CD4-positive, alpha-beta T cell treated with Interleukin-6 for 4 hours (primary cell): Measurements from ENCODE around the gene SDK2.

ENCODE experiments used
- DNase-seq: peaks from one replicate; pipeline ENCODE4 v3.0.0-alpha.2; 2020; ENCODE audit warnings: mixed read lengths

SDK2 gene

DNA sequence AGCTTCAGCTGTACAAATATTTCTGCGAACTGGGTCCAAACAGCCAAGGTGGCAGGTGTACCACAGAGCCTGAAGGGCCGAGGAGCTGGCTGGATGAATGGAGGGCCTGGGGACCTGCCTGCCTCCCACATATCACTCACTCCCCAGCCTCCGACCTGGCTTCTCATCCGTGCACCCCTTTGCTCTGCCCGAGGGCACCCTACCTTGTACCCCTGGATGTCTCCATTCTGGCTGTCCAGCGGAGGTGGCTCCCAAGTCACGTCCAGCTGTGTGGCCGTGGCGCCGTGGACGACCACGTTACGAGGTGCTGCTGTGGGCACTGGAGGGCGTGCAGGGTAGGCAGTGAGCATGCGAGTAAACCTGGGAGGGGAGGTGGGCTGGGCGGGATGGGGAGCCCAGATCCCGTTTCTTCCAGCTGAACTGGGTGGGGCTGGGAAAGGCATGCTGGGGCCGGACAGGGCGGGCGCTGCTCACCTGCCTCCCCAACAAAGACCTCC, 265.2 kb downstream of the SDK2 start:
- no peak for DNase-seq

DNA sequence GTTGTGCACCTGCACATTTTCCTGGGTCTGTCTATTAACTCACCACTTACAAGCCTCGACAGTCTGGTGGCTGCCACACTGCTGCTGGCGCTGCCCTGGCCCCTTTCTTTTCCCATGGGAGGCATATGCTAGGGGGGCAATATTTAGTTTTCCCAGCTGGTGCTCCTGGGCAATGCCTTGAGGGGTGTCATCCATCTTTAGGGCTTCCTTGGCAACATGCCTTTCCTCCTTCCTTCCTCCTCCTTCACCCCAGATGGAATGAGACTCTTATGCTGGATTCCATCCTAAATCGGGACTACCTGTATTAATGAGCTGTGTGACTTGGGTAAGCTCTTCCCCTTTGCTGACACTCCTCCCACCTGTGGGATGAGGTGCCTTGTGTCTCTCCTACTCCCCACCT, 267.6 kb downstream of the SDK2 start:
- DNase-seq: no peak

- no peak for DNase-seq
Observed at GRCh38 chr17:73376152-73376551, 268.1 kb downstream of the SDK2 start.

GRCh38 chr17:73371836-73372235, 272.4 kb downstream of the SDK2 start:
- DNase-seq: no peak

DNA sequence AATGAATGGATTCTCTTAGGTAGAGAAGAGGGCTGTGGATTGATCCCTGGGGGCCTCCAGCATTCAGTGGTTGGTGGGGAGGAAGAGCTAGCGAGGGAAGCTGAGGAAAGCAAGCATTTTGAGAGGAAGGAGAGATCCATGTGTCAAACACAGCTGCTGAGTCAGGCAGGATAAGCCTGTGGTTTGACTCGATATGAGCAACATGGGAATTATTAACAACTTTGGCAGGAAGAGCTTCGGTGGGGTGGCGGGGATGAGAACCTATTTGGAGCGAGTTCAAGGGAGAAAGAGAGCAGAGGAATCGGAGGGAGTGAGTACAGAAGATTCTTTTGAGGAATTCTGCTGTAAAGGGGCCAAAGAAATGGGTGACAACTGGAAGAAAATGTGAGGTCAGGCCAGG, 273.0 kb downstream of the SDK2 start:
- no peak for DNase-seq

- DNase-seq: peak; percentile 81
Observed at GRCh38 chr17:73369817-73370490, 274.3 kb downstream of the SDK2 start.

DNA sequence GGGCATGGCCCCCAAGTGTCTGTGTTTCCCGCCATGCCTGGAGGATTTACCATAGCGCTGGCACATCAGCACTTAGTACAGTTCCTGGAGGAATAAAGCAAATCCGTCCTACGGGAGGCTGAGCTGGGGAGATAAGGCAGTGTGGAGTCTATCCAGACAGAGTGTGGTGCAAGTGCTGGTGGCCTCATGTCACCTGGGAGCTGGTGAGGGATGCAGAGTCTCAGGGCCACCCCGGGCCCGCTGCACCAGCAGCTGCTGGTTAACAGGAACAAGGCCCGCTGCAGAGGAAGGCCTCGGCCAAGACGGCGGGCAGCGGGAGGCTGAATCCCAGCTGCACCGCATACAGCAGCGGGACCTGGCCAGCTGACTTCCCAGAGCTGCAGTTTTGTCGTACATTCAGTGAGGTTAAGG, 275.1 kb downstream of the SDK2 start:
- no peak for DNase-seq

DNA sequence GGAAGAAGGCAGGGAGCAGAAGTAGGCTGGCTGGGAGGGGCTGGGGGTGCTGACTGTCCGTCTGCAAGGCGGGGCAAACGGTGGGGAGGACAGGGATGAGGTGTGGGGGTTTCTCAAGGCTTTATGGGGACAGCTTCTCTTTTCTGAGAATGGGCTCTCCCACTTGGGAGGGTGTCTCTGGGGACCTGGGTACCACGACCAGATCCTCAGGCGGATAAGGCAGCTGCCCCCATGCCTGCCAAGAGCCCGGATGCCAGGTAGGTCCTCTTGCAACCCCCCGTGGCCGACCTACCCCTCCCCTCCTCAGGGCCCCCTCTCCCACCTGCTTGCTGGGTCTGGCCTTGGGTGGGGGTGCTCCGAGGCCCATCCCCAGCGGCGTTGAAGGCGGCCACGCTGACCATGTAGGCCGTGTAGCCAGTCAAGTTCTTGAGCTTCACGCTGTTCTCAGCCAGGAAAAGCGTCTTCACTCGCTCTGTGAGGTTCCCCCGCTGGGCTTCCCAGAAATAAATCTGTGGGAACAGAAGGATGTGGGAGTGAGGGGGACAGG, 276.1 kb downstream of the SDK2 start:
- no peak for DNase-seq

- no peak for DNase-seq
Observed at GRCh38 chr17:73365906-73366623, 278.2 kb downstream of the SDK2 start.

DNA sequence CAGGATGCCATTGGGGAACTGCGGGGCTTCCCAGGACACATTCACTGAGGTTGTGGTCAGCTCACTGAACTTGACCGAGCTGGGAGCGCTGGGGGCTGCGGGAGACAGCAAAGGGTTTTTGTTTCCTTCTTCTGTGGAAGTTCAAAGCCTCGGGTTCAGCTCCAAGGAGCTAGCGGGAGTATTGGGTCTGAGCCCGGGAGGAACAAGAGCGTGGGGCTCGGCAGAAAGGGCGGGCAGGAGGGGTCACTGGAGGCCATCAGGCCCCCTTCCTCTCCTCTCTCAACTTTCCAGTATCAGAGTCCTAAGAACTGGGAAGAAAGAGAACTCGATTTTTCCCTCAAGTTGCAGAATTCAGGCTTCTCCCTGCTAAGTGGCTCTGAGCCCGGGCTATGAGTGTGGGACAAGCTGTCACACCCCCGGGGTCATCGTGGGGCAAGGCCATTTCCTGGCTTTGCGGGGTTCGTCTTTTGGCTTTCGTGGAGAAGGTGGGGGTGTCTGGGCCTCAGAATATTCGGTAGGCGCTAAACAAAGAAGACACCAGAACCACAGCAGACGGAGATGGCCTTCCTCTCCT, 278.9 kb downstream of the SDK2 start:
- DNase-seq: no peak

- DNase-seq: no peak
Observed at GRCh38 chr17:73364155-73364522, 280.1 kb downstream of the SDK2 start.

DNA sequence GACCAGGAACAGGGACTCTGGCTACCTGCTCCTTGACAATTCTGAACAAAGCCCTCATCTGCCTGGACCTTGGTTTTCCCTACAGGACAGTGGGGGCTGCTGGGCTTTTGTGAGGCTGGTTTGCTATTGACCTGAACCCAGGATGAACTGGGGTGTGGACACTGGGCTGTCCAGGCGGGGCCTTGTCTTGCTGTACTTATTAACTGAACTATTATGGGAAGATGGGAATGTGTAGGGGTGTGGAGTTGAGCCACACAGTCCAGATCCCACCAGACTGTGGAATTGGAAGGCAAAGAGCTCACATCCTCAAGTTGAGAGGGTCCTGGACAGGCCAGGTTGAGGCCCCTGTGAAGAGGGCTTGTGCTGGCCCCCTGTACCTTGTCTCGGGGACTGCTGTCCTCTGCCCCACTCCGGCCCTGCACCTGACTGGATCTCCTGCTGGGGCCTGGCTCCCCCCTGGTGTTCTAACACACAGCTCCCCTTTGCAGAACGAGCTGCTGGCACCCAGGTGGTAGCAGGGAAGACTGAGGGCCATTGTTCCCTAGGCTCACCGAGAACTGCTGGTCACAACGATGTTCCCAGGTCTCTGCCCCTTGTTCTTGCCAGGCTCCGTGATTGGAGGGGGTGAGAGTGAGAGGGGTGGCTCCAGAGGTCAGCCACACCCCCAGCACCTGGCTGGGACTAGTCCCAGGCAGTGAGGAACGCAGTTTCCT, 280.6 kb downstream of the SDK2 start:
- DNase-seq: no peak

DNA sequence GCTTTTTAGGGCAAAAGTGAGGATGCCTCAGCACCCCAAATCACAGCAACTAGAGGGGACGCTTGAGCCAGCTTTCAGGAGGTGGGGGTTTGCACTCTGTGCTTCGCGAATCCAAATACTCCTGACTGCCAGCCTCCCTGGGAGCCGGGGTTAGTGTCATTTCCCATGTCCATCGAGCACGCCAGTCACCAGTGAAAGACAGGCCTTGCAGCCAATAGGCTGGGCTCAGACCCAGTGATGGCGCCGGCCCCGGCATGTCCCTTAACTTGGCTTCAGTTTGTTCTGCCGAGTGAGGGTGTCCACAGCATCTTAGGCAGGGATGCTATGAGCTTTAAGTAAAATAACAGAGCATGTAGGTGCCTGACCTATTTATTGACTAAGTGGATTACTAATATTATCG, 281.5 kb downstream of the SDK2 start:
- no peak for DNase-seq

DNA sequence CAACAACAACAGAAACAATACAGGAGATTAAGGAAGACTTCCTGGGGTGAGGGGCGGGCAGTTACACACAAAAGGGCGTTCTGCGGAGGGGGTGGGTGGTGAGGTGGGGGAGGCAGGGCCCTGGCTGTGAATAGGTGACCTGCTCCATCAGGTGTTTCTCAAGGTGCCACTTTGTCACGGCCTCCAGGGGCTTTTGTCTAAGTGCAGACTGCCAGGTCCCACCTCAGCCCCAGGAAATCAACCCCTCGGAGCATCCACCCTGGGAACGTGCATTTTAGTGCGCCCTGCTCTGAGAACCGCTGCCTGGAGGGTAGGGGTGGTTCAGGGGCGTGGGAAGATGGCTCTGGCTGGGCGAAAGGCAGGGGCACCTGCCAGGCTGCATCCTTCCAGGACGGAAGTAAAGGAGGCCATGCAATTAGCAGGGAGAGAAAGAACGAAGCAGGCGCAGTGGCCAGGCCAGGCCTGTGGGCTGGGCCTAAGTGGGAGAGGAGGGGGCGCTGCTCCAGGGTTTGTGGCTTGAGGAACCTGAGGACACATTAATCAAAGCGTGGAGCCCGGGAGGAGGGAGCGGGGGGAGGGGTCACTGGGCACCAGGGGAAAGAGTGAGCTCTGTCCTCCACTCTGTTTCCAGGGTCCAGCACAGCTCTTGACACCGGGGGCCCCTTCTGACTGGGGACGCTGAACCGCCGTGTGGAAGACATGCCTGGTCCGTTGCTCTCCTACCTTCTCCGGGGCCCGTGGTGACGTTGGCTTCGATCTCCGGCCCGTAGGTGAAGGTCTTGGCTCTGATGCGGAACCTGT, 283.1 kb downstream of the SDK2 start:
- DNase-seq: no peak

GRCh38 chr17:73359987-73360410, 284.2 kb downstream of the SDK2 start:
- DNase-seq: no peak

GRCh38 chr17:73359352-73359751, 284.9 kb downstream of the SDK2 start:
- DNase-seq: no peak

- no peak for DNase-seq
Observed at GRCh38 chr17:73358668-73359067, 285.6 kb downstream of the SDK2 start.

DNA sequence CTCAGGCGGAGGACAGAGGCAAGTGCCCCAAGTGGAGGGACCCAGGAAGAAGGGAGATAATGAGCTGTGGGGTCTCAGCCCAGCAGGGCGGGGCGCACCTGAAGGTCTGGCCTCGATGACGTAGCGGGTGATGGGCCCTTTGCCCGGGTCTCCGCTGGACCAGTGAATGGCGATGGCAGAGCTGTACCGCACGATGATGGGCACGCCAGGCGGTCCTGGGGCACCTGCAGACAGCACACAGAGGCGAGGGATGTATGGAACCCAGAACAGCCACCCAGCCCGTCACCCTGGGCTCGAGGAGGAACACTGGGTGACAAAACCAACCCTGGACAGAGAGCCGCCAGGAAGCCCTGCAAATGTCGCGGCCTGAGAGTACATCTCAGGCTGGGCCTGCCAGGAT, 286.3 kb downstream of the SDK2 start:
- no peak for DNase-seq

DNA sequence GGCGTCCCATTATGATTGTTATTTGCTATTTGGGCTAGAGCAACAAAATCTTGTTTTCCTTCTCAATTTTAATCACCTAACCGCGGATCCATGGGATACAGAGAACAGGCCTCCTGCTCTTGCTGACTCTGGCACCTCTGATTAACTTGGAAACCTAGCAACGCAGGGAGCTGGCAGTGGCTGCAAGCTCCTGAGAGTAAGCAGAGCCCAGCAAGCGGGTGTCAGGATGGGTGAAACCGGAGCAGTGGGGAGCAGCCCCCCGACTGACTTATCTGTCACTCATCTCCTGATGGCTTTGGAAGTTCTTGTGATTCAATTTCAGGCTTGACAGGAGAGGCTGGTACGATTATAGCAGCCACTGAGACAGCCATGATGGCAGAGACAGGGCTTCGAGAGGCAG, 286.9 kb downstream of the SDK2 start:
- DNase-seq: no peak

GRCh38 chr17:73356561-73357170, 287.6 kb downstream of the SDK2 start:
- no peak for DNase-seq

DNA sequence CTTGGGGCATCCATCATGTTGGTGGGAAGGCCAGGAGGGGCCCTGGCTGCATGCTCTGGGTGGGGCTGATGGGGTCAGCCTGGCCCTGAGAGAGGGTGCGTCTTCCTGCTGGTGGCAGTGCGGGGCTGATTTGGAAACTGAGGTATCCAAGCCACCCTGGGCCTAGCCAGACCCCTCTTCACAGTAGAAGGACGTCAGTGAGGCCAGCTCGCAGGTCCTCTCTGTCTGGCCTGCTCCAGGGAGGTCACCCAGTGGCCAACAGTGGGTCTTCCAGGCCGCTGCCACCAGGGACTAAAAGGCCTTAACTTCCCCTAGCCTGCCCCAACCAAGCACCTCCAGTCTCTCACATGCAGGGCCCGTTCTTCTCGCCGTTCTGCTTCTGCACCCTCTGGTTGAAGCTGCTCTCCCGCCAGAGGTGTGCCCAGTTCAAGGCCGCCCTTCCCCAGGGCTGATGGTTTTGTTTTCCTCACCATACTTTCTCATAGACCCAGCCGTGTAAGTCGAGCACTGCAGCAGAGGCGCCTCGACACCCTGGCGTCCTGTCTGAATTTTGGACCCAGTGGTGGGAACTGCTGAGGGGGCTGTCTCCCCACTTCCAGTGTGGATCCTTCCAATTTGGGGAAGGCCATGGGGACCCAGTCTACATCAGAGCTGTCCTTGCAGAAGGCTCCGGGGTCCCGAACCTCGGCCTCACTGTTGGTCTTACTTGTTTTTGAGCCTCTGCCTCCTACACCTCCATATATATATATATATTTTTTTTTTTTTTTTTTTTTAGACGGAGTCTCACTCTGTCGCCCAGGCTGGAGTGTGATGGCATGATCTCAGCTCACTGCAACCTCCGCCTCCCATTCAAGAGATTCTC, 289.6 kb downstream of the SDK2 start:
- DNase-seq: no peak
